Inferior parietal cortex (tissue), 1 donor: ENCODE measurements around the gene SAXO1.
"Not testable (repeated sequence)": the region's sequence is repeated elsewhere in the genome, so short reads cannot be mapped to it uniquely, and the experiment has no call there.

Experiments
- DNase-seq: peaks from one replicate; pipeline ENCODE4 v3.0.0-alpha.2; 2016; ENCODE audit errors: extremely low spot score

Gene SAXO1

GRCh38 chr9:19000133-19000532 is 32.9 kb downstream of the SAXO1 start:
- no peak for DNase-seq

GRCh38 chr9:18999173-18999785 is 33.7 kb downstream of the SAXO1 start:
- DNase-seq: no peak

GRCh38 chr9:18997151-18997550 is 35.9 kb downstream of the SAXO1 start:
- no peak for DNase-seq

GRCh38 chr9:18996211-18996610 is 36.8 kb downstream of the SAXO1 start:
- DNase-seq: no peak

- no peak for DNase-seq
Observed at GRCh38 chr9:18994263-18994916, 38.6 kb downstream of the SAXO1 start.

- not testable (repeated sequence) for DNase-seq
Observed at GRCh38 chr9:18991197-18991596, 41.8 kb downstream of the SAXO1 start.

GRCh38 chr9:18990494-18990893 is 42.5 kb downstream of the SAXO1 start:
- DNase-seq: no peak

- DNase-seq: no peak
Observed at GRCh38 chr9:18989865-18990264, 43.1 kb downstream of the SAXO1 start.

GRCh38 chr9:18989097-18989496 is 43.9 kb downstream of the SAXO1 start:
- DNase-seq: no peak

- DNase-seq: no peak
Observed at GRCh38 chr9:18988003-18988402, 45.0 kb downstream of the SAXO1 start.

- no peak for DNase-seq
Observed at GRCh38 chr9:18985996-18986395, 47.0 kb downstream of the SAXO1 start.

- no peak for DNase-seq
Observed at GRCh38 chr9:18985464-18985951, 47.5 kb downstream of the SAXO1 start.

- DNase-seq: no peak
Observed at GRCh38 chr9:18982262-18982620, 50.8 kb downstream of the SAXO1 start.

GRCh38 chr9:18981476-18982261 is 51.3 kb downstream of the SAXO1 start:
- no peak for DNase-seq

GRCh38 chr9:18980189-18980588 is 52.8 kb downstream of the SAXO1 start:
- peak; percentile 36 for DNase-seq

GRCh38 chr9:18979367-18979766 is 53.6 kb downstream of the SAXO1 start:
- DNase-seq: no peak

- DNase-seq: no peak
Observed at GRCh38 chr9:18978188-18978587, 54.8 kb downstream of the SAXO1 start.

- DNase-seq: no peak
Observed at GRCh38 chr9:18976709-18977531, 56.1 kb downstream of the SAXO1 start.

GRCh38 chr9:18976221-18976708 is 56.7 kb downstream of the SAXO1 start:
- no peak for DNase-seq

GRCh38 chr9:18973348-18973747 is 59.7 kb downstream of the SAXO1 start:
- no peak for DNase-seq

GRCh38 chr9:18972675-18973074 is 60.3 kb downstream of the SAXO1 start:
- DNase-seq: no peak

GRCh38 chr9:18971909-18972308 is 61.1 kb downstream of the SAXO1 start:
- DNase-seq: no peak
